HPDE6-E6E7 (cell line): ENCODE results near the gene RALGPS2.

Source experiments
- DNase-seq: peaks from one replicate; pipeline ENCODE4 v3.0.0; 2011; ENCODE audit warnings: missing footprints; ENCODE audit errors: extremely low spot score

Gene RALGPS2

GRCh38 chr1:178918308-178918707, 193.3 kb downstream of the RALGPS2 start:
- DNase-seq, result no peak

GRCh38 chr1:178918955-178919354, 193.9 kb downstream of the RALGPS2 start:
- DNase-seq, result no peak

- no peak for DNase-seq
Measured at GRCh38 chr1:178919581-178919980, 194.5 kb downstream of the RALGPS2 start.

- no peak for DNase-seq
Measured at GRCh38 chr1:178921499-178921898, 196.5 kb downstream of the RALGPS2 start.

- no peak for DNase-seq
Measured at GRCh38 chr1:178923512-178923911, 198.5 kb downstream of the RALGPS2 start.

- DNase-seq, result no peak
Measured at GRCh38 chr1:178926046-178926445, 201.0 kb downstream of the RALGPS2 start.

GRCh38 chr1:178927003-178927402, 202.0 kb downstream of the RALGPS2 start:
- DNase-seq, result no peak

GRCh38 chr1:178928041-178928440, 203.0 kb downstream of the RALGPS2 start:
- no peak for DNase-seq

- no peak for DNase-seq
Measured at GRCh38 chr1:178928976-178929375, 203.9 kb downstream of the RALGPS2 start.

GRCh38 chr1:178931858-178932551, 207.0 kb downstream of the RALGPS2 start:
- DNase-seq, result no peak

- no peak for DNase-seq
Measured at GRCh38 chr1:178932552-178932906, 207.5 kb downstream of the RALGPS2 start.

GRCh38 chr1:178933105-178933561, 208.1 kb downstream of the RALGPS2 start:
- DNase-seq, result no peak

- no peak for DNase-seq
Measured at GRCh38 chr1:178933709-178934490, 208.9 kb downstream of the RALGPS2 start.

GRCh38 chr1:178934546-178934945, 209.5 kb downstream of the RALGPS2 start:
- no peak for DNase-seq

- no peak for DNase-seq
Measured at GRCh38 chr1:178935610-178936009, 210.6 kb downstream of the RALGPS2 start.

- DNase-seq, result no peak
Measured at GRCh38 chr1:178937695-178938094, 212.7 kb downstream of the RALGPS2 start.

GRCh38 chr1:178938101-178938958, 213.3 kb downstream of the RALGPS2 start:
- no peak for DNase-seq

- no peak for DNase-seq
Measured at GRCh38 chr1:178938959-178939317, 213.9 kb downstream of the RALGPS2 start.

GRCh38 chr1:178939338-178940067, 214.5 kb downstream of the RALGPS2 start:
- DNase-seq, result no peak

GRCh38 chr1:178940068-178940765, 215.2 kb downstream of the RALGPS2 start:
- no peak for DNase-seq

GRCh38 chr1:178941261-178941689, 216.2 kb downstream of the RALGPS2 start:
- DNase-seq, result no peak
